Transverse colon (tissue), 4 donors: ENCODE data around the gene MAN1A2.

Experiments
- CTCF ChIP-seq, 5 experiments: fragments of 200-600 bp in 3 of 5; fragments of 450-650 bp in 2 of 5; sonication (generic) in 3 of 5; IDR thresholded peaks; 1 replicate in 2 of 5; 2 replicates in 3 of 5; pipeline ENCODE4 v1.5.1; 2016 to 2017; ENCODE audit warnings: antibody characterized with exemption in 5 of 5, inconsistent platforms in 3 of 5, mild to moderate bottlenecking in 2 of 5, moderate library complexity in 1 of 5
- POLR2A ChIP-seq: fragments of 450-650 bp; IDR thresholded peaks from one replicate; pipeline ENCODE4 v1.6.1; 2016; ENCODE audit warnings: antibody characterized with exemption, mild to moderate bottlenecking, moderate library complexity
- POLR2AphosphoS5 ChIP-seq, 3 donors: sonication (generic); formaldehyde crosslinking; IDR thresholded peaks; one replicate each; pipeline ENCODE4 v1.6.1; 2016; ENCODE audit warnings: antibody characterized with exemption in 3 of 3

- TF ChIP-seq CTCF (IDR thresholded peaks at IDR 0.05) (no peak), POLR2A (no peak), POLR2AphosphoS5 (IDR thresholded peaks at IDR 0.05) (no peak)
Measured at GRCh38 chr1:117569856-117570255, 202.6 kb downstream of the MAN1A2 start.
